GM10266 (cell line): ENCODE results near the gene ZFP90.
"Not testable (repeated sequence)": the region's sequence is repeated elsewhere in the genome, so short reads cannot be mapped to it uniquely, and the experiment has no call there.

ENCODE experiments used
- DNase-seq: peaks from one replicate; pipeline ENCODE4 v3.0.0; 2012; ENCODE audit errors: extremely low spot score
- TF ChIP-seq, protein P1 (sequence below): IDR thresholded peaks from 2 replicates; pipeline ENCODE4 v1.5.1; 2012; ENCODE audit warnings: mild to moderate bottlenecking, low read depth; ENCODE audit not compliant: control insufficient read depth, insufficient read depth; ENCODE audit errors: missing control alignments

ZFP90 gene

DNA sequence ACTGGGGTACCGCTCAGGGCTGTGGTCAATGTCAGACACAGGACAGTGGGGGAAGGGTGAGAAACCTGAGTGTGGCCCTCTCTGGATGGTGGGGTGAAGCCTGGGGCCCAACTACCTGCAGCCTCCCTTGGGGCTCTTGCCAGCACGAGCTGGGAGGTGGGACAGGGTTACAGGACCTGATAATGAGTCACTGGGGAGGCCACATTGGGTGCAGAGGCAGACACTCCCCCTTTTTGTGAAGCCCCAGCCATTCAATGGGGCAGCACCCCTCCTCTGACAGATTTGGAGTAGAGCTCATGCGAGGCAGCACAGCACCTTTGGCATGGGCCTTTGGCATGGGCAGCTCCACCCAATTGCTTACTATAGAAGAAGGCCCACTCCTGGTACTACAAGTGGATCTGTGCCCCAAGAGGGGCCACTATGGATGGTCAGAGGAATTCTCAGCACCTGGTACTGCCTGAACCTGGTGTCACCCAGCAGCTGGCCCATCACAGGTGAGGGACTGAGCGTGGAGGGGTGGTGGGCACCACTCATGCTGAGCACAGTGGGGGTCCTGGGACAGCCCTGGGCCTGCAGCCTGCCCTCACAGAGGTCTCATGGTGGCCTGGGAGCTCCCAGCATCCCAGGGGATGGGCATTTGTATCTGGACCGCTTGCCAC lies 45.5 kb upstream of the ZFP90 start:
- TF ChIP-seq, protein P1, sequence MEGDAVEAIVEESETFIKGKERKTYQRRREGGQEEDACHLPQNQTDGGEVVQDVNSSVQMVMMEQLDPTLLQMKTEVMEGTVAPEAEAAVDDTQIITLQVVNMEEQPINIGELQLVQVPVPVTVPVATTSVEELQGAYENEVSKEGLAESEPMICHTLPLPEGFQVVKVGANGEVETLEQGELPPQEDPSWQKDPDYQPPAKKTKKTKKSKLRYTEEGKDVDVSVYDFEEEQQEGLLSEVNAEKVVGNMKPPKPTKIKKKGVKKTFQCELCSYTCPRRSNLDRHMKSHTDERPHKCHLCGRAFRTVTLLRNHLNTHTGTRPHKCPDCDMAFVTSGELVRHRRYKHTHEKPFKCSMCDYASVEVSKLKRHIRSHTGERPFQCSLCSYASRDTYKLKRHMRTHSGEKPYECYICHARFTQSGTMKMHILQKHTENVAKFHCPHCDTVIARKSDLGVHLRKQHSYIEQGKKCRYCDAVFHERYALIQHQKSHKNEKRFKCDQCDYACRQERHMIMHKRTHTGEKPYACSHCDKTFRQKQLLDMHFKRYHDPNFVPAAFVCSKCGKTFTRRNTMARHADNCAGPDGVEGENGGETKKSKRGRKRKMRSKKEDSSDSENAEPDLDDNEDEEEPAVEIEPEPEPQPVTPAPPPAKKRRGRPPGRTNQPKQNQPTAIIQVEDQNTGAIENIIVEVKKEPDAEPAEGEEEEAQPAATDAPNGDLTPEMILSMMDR, result no peak
- DNase-seq, result no peak

GRCh38 chr16:68494261-68494660 lies 44.8 kb upstream of the ZFP90 start:
- not testable (repeated sequence) for DNase-seq

DNA sequence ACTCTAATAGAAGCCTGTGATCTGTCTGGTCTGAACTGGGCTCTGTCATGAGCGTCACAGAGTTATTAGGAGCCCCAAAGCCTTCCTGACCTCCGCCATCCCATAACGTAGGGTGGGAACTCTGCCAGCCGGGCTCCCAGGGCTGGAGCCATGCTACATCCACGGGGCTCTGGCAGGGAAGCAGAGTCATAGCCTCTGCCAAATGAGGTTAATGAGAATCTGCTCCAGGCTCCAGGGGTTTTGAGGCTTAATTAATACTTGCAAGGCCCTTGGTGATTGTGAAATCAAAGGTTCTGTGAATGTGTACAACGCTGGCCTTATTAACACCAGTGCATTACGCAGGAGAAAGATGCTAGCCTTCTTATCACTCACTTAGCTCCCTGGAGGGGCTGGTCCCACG lies 42.4 kb upstream of the ZFP90 start:
- no peak for DNase-seq
- TF ChIP-seq, protein P1, result no peak

- TF ChIP-seq, protein P1, result no peak
- no peak for DNase-seq
These were observed 40.1 kb upstream of the ZFP90 start for GRCh38 chr16:68499006-68499405.

DNA sequence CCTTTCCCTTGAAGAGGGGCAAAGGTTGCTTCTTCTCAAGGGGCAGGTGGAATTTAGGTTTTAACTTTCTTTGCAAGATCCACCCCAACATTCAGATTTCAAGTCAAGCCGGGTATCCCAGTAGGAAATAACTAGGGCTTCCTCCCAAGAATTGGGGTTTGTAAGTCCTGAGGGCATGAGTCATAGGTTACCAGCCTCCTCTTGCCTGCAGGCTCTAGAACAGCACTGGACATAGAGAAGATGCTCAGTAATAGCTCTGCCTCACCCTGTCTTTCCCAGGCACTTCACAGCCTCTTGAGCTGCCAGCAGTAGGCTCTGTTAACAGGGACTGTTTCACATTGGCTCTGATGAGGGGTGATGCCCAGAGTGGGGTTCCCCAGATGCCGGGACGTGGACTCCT lies 35.8 kb upstream of the ZFP90 start:
- DNase-seq, result no peak
- TF ChIP-seq, protein P1, result no peak

DNA sequence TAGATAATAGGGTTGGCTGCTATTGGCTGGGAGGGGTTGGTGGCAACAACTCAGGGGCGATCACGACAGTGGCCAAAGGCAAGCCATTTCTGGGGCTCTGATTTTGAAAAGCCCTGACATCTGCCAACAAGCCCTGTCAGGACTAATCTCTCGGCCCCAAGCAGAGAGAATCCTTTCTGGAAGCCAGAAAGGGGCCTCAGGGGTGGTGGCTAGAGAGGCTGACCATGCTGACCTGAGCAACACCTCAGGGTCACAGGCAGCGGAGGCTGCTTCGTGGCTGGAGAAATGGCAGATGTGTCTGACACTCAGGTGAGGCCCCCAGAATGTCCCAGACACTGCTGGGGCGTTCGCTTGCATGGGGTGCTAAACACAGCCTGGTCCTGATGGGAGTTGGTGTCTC lies 35.0 kb upstream of the ZFP90 start:
- no peak for DNase-seq
- TF ChIP-seq, protein P1, result no peak

DNA sequence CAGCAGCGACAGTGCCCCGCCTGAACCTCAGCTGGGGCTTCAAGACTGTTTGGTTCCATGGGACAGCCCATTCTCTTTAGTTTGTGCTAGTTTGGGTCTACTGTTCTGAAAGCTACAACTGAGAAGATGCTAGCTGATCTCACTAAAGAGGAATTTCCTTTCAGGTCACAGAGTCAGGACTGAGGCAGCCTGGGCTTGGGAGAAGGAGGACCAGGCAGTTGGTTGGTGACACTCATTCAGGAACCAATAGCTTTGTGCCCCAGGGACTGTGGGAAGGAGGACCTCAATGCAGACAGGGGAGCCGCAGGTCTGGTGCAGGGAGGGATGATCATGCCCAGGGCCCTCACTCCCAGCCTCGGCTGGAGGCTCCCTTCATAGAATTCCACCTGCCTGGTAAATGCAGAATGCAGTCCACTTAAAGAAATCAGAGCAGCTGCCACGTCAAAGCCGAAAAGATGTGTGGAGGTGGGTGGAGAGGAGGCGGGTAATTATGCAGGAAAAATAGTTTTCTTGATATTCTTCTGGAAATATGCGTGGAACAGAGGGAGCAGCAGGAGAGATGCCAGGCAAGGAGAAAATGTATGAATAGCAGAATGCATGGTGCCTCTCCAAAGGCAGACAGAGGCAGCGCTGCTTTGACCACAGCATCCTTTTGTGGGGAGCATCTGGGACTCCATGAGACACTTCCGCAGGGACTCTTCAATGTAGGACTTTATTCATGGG lies 32.6 kb upstream of the ZFP90 start:
- DNase-seq, result no peak
- TF ChIP-seq, protein P1, result no peak

DNA sequence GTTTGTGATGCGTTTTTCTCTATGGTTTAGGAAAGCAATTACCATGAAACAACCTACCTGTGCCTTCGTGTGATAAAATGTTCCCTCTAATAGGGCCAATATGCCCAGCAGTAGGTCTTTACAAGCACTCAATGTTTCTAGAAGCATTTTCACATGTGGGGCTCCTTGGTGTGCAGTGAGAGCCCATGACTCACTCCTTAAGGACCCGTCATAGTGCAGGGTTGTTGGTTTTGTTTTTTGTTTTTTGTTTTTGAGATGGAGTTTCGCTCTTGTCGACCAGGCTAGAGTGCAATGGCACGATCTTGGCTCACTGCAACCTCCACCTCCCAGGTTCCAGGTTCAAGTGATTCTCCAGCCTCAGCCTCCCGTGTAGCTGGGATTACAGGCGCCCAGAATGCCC lies 31.1 kb upstream of the ZFP90 start:
- TF ChIP-seq, protein P1, result no peak
- DNase-seq, result no peak
